GM21423 (cell line): ENCODE measurements around the gene BRWD1.

Source experiments
- ATAC-seq: cut with Tn5 transposase; IDR thresholded peaks from one replicate; pipeline ENCODE4 v1.9.1; 2021; ENCODE audit warnings: mild to moderate bottlenecking, moderate library complexity; ENCODE audit not compliant: unreplicated experiment

Gene BRWD1

DNA sequence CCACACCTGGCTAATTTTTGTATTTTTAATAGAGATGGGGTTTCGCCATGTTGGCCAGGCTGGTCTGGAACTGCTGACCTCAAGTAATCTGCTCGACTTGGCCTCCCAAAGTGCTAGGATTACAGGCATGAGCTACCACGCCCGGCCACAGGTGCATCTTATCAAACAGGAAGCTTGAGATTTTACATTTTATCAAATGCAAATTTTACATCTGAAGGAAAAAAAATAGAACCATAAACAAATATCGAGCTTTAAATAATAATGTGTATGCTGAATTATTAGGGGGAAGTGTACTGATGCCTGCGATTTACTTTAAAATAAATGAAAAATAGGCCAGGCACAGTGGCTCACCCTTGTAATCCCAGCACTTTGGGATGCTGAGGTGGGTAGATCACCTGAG is 16.6 kb upstream of the BRWD1 start:
- no peak for ATAC-seq

- ATAC-seq: no peak
Observed at GRCh38 chr21:39327727-39328126, 14.3 kb upstream of the BRWD1 start.

DNA sequence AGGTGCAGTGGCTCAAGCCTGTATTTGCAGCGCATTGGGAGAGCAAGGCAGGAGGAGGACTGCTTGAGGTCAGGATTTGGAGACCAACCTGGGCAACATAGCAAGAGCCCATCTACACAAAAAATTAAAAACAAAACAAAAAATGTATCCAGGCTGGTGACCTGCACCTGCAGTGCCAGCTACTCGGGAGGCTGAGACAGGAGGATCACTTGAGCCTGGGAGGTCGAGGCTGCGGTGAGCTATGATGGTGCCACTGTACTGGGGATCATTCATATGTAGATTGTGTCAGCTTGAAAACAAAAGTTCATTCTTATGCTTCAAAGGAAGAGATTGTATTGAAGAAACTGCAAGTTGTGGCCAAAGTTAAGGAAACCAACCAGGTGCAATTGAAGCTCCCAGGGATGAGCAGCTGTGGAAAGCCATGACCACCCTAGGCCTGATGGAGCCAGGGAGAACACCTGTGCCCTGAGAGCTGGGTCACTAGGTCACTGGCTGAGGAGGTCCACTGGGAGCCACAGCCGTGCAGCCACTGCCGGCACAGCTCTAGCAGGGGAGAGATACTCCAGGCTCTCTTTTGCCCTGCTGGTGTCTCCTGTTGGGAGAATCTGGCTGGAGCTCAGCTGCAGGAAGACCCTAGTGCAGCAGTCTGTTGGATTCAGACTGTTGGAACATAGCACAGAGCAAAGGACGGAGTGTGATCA is 13.3 kb upstream of the BRWD1 start:
- no peak for ATAC-seq

- no peak for ATAC-seq
Observed at GRCh38 chr21:39325458-39325857, 12.0 kb upstream of the BRWD1 start.

DNA sequence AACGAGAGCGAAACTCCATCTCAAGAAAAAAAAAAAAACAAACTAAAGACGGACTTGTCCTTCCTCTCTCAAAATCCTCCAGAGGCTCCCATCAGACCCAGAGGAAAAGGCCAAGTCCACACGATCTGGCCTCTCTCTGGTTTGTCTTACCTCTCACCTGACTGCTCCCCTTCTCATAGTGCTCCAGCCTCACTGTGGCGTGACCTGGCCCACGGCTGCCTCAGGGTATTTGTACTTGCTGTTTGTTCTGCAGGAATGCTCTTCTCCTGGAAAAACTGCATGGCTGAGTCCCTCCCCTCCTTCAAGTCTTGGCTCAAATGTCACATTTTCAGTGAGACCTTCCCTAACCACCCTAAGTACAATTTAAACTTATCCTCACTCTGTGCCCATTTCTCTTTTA is 8.0 kb upstream of the BRWD1 start:
- no peak for ATAC-seq

- no peak for ATAC-seq
Observed at GRCh38 chr21:39319814-39320332, 6.4 kb upstream of the BRWD1 start.

- no peak for ATAC-seq
Observed at GRCh38 chr21:39319251-39319756, 5.9 kb upstream of the BRWD1 start.

DNA sequence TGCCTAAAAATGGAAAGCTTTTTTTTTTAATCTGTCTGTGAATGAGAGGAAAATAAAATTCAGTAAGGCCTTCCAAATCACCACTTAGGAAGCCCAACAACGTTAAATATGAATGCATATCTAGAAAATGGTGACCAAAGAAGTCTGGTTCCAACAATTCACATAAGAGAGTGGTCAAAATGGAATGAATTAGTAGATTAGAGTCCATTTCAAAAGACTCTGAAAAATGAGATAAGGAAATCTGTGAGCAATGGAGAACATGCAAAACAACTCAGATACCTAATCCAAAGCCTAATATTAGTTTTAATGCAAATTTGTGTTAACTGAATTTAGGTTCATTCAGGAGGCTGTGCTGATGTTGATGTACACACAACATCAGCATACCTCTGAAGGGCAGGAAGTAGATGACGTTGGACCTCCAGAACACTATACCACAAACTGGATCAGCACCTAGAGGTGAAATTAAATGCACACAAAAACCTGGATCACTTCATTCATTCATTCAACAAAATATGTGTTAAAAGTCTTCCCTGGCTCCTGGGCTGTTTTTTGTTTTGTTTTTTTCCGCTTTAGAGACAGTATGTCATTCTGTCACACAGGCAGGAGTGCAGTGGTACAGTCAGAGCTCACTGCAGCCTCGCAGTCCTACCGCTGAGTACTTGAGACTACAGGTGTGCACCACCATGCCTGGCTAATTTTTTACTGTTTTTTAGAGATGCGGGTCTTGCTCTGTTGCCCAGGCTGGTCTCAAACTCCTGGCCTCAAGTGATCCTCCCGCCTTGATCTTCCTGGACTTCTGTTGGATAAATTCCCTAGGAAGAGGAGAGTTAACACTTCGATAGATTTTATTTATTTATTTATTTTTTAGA is 4.9 kb upstream of the BRWD1 start:
- ATAC-seq: no peak

GRCh38 chr21:39317134-39318090 is 4.0 kb upstream of the BRWD1 start:
- ATAC-seq: no peak

DNA sequence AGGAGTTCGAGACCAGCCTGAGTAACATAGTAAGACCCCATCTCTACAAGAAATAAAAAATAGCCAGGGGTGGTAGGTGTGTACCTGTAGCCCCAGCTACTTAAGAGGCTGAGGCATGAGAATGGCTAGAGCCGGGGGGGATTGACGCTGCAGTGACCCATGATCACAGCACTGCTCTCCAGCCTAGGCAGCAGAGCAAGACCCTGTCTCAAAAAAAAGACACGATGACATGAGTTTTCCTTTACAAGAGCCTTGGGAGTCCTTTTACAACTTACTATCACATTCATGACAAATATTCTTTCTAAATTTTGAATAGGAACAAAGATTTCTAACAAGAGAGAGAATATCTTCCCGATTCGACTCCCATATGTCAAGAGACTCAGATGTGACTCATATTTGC is 3.3 kb upstream of the BRWD1 start:
- ATAC-seq: no peak

DNA sequence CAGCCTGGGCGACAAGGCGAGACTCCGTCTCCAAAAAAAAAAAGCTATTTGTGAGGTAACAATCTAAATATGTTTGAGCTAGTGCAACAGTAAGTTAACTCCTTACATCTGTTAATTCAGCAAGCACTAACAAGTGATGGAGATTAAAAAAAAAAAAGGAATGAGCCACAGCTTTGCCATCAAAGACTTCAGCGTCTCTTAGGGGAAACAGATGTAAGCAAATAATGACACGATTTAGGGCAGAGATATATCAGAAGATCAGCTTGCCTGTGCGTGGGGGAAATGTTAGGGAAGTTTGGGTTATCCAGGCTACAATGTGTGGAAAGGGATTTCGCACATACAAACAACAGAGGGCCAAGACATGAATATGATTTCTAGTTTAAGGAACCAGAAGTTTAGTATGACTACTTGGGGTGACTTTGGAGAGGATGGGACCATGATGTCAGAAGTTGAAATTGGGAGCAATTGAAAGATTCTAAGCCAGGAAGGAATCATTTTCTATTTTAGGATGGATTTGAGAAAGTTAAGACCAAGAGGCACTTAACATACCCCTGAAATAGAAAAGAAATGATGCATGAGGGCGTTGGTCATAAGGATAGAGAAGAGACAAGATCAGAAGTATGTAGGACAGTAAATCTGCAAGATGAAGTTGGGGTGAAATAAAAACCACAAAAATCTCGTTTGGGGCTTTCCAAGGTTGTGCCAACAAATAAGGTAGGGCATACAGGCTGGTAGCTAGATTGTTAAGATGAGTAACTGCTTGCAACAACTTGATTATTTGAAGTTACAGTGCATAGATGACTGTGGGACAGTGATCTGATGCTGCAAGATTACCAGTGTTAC is 2.4 kb upstream of the BRWD1 start:
- ATAC-seq: no peak

DNA sequence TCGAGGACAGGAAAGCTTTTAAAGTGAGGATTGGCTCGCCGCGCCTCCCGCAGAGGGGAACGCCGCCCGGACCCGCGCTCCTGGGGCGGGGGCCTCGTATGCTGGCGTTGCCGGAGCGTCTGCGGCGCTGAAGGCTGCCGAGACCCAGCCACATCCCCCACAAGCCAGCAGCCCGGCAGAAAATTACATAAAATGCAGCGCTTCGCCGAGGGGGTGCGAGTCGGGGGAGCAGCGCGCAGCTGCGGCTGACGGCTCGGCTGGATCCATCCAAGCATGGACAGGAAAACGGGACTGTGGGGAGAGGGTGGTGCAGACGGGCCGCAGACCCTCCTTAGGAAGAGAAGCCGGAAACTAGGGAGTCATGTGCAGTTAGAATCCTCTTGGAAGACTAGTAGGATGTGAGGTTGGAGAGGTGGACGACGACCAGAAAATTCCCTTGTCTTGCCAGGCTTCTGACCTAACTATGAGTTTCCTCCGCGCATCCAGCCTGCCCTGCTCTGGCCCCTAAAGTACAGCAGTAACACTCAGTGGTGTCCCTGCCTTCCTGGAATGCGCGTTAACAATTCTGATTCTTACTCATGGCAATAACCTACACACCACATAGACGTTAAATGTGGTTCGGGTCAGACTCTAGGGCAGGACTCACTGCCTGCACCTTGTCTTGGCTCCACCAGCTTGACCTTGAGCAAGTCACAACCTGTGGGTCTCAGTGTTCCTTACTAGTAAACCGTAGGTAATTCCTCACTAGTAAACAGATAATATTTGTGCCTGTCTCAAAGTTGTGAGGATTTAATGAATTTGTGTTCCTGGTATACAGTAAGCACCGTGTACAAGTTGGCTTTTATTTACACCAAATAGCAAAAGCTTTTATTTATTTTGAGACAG is 953 bp upstream of the BRWD1 start:
- peak; percentile 10 for ATAC-seq

DNA sequence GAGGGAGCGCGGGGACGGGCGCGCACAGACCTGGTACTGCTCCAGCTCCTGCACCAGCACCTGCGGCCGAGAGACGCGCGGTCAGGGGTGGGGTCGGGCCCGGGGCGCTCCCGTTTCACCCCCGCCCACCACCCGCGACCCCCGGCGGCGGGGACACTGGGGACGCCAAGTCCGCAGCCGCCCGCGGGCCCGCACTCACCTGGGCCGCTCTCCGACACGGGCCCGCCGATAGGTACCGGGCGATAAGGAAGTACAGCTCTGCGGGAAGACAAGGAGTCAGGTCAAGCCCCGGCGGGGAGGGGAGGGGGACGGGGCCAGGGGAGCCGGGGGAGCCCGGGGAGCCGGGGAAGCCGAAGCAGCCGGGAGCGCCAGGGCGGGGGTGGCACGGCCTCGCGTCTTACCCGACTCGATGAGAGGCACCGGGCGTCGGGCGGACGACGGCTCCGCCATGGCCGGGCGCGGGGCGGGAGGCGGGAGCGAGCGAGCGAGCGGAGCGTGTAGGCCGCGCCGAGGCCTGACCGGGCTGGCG is 326 bp downstream of the BRWD1 start:
- peak; percentile 2 for ATAC-seq

DNA sequence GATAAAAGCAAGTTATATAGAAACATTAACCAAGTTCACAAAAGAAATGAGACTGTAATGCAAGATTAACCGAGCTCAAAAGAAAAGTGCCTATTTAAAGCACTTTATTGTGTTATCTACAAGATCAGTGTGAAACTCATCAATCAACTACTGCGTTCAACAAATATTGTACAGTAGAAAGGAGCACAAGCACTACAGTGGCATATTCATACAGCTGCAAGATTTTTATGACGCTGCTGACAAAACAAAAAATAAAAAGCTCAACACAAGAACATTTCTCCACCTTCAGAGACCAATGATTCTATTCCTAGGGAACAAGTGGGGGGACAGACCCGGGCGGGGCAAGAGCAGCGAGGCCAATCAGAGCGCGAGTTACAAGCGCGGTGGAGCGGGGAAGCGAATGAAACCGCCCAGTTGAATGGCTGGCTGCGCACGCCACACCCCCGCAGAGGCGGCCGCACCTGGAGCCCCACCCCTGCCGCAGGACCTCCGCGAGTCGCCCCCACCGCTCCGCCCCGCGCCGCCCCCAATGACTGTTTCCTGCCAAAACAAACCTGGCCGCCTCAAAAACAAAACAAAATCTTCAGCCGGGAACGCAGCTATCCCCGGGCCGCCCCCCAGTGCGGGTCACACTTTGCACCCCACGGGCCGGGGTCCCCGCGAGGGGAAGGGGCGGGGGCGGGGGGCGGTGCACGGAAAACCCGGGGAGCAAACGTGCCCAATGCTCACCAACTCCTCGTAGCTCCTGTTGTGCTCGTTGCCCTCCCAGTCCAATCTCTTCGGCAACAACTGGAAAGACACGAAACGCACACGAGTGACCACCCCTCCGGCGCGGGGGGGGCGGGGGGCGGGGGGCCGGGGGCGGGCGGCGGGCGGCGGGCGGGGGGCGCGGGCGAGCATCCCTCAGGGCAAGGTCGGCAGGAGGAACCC is 1.1 kb downstream of the BRWD1 start:
- peak; percentile 79 for ATAC-seq

DNA sequence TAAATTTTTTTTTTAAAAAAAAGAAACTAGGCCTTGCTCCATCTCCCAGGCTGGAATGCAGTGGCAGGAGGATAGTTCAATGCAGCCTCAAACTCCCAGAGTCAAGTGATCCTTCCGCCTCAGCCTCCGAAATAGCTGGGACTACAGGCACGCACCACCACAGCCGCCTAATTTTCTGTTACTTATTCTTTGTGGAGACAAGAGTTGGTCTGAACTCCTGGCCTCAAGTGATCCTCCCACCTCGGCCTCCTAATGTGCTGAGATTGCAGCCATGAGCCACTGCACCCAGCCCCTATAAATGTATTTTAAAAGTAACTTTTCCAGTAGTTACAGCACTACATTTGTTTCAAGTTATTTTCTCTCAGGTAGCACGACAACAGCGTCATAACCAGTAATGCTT is 2.3 kb downstream of the BRWD1 start:
- ATAC-seq: no peak

DNA sequence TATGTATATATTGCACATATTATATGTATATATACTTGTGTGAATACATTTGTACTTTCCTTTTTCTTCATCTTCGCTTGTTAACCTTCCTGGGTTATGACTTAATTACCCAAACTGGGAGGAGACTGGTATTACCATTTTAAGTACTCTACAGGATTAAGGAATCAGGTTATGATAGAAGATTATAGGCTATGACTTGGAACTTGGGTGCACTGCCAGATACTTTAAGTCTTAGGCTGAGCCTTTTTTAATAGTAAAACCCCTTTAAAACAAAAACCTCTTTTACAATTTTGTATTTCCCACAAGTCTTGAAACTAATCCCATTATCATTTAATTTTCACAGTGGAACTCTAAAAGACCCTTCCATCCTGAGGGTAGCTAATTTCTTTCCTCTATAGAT is 6.0 kb downstream of the BRWD1 start:
- ATAC-seq: no peak

DNA sequence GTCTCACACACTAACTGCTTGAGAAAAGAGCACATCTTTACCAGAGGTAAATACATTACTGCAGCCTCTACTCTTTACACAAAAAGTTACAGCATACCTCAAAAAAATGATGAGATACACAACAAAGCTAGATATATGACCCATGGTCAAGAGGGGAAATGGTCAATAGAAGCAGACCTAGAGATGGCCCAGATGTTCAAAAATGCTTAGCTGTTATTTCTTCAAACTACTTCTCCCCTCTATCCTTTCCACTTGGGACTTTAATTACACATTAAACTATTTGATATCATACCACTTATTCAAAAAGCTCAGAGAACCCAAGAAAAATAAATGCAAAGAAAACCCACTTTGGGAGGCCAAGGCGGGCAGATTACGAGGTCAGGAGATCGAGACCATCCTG is 12.8 kb downstream of the BRWD1 start:
- no peak for ATAC-seq

DNA sequence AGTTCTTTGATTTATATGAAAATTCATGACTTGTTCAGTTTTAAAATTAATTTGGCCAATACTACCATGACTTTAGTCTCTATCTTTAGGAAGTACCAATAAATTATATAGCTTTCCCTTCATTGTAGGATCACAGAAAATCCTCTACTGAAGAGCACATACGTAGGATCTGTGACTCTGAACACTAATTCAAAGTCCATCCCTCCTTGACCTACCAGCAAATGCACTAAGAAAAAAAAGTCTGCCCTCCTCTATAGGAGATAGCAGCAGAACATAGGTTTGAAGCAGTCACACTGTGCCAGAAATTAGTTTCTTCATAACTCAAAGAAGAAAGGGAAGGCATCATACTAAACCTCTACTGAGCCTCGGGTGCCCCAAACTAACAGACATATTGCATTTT is 16.5 kb downstream of the BRWD1 start:
- no peak for ATAC-seq
